Activated T-helper 1 cell treated with anti-CD3 and anti-CD28 coated beads, Interleukin-12 subunit alpha, Interleukin-12 subunit beta, Interleukin-2, Interleukin-4 antibody, amounts not matched to agents 30 ng/mL and 10 ng/mL and 1 ng/mL, durations not matched to agents 14 hours and 24 hours and 36 hours (primary cell): ENCODE measurements around the gene PARP8. TPM values are rescaled to one million over a fixed set of nuclear protein-coding genes. Genes with fewer than 3 reads are reported as not detected.
"Not testable (repeated sequence)": the region's sequence is repeated elsewhere in the genome, so short reads cannot be mapped to it uniquely, and the experiment has no call there.

ENCODE experiments used
- DNase-seq: peaks from one replicate; pipeline ENCODE4 v3.0.0; 2021; ENCODE audit warnings: low spot score
- H3K27ac Mint-ChIP-seq: one replicate; pipeline ENCODE4 v1.8.0; 2021; ENCODE audit warnings: mild to moderate bottlenecking, mixed read lengths
- H3K27me3 Mint-ChIP-seq: one replicate; pipeline ENCODE4 v1.8.0; 2022; ENCODE audit warnings: mild to moderate bottlenecking, moderate library complexity, mixed read lengths; ENCODE audit not compliant: insufficient read depth
- H3K36me3 Mint-ChIP-seq: one replicate; pipeline ENCODE4 v1.8.0; 2021; ENCODE audit warnings: low read depth, mixed read lengths
- H3K4me1 Mint-ChIP-seq: one replicate; pipeline ENCODE4 v1.8.0; 2021; ENCODE audit warnings: low read depth, mixed read lengths
- H3K4me3 Mint-ChIP-seq: one replicate; pipeline ENCODE4 v1.8.0; 2021; ENCODE audit warnings: mild to moderate bottlenecking, moderate library complexity, mixed read lengths
- H3K9me3 Mint-ChIP-seq: one replicate; pipeline ENCODE4 v1.8.0; 2021; ENCODE audit warnings: mixed read lengths
- intact Hi-C: fragments of 100-400 bp; cut with micrococcal nuclease; formaldehyde crosslinking; loops from one replicate; pipeline ENCODE4 v1.15.1; 2024
- total RNA-seq: library from RNA; stranded (reverse); gene quantifications from 2 replicates; pipeline ENCODE4 v1.2.3, GENCODE V29; 2022

Gene PARP8
- total RNA-seq, 1 donor from 2014 or later, result 22.9 TPM

- Mint-ChIP-seq H3K36me3 (peaks cover 20% of the 10 kb centered on the region), H3K4me3 (no peak overlapping the region), H3K27ac (no peak overlapping the region), H3K27me3 (no peaks in the 10 kb centered on the region), H3K9me3 (no peaks in the 10 kb centered on the region), H3K4me1 (peaks cover 40% of the 10 kb centered on the region)
- intact Hi-C loops, result no loop called here
- no peak for DNase-seq
These were observed 27.7 kb downstream of the PARP8 start for GRCh38 chr5:50694027-50694590.

- H3K4me3 Mint-ChIP-seq, intact Hi-C loops, H3K9me3 Mint-ChIP-seq, H3K27me3 Mint-ChIP-seq, DNase-seq, H3K27ac Mint-ChIP-seq: not testable (repeated sequence)
- Mint-ChIP-seq H3K36me3 (peaks cover 23% of the 10 kb centered on the region), H3K4me1 (peaks cover 45% of the 10 kb centered on the region)
These were observed 28.2 kb downstream of the PARP8 start for GRCh38 chr5:50694626-50695025.

GRCh38 chr5:50697739-50698138 lies 31.3 kb downstream of the PARP8 start:
- no peak overlapping the region for H3K4me3 Mint-ChIP-seq
- intact Hi-C loops, result no loop called here

GRCh38 chr5:50699737-50700136 lies 33.3 kb downstream of the PARP8 start:
- Mint-ChIP-seq H3K9me3 (peaks cover 2% of the 10 kb centered on the region), H3K4me3 (no peak overlapping the region), H3K4me1 (peaks cover 47% of the 10 kb centered on the region), H3K27ac (peak overlapping the region; percentile 14), H3K36me3 (peaks cover 36% of the 10 kb centered on the region), H3K27me3 (no peaks in the 10 kb centered on the region)
- intact Hi-C loops, result loop anchor here (1.0 to 5.0 kb wide), 2 partner anchors 12 to 43 kb away; no protein-coding TSS in a partner anchor
- DNase-seq, result no peak

More at GRCh38 chr5:50697739-50698138, 31.3 kb downstream of the PARP8 start:
- H3K27ac Mint-ChIP-seq, result no peak overlapping the region
- peaks cover 34% of the 10 kb centered on the region for H3K36me3 Mint-ChIP-seq
- DNase-seq, result no peak
- peaks cover 61% of the 10 kb centered on the region for H3K4me1 Mint-ChIP-seq
- peaks cover 2% of the 10 kb centered on the region for H3K9me3 Mint-ChIP-seq
- no peaks in the 10 kb centered on the region for H3K27me3 Mint-ChIP-seq

- no peak overlapping the region for H3K27ac Mint-ChIP-seq
- peaks cover 34% of the 10 kb centered on the region for H3K36me3 Mint-ChIP-seq
- no peak overlapping the region for H3K4me3 Mint-ChIP-seq
- H3K27me3 Mint-ChIP-seq, result no peaks in the 10 kb centered on the region
- no peak for DNase-seq
- peaks cover 43% of the 10 kb centered on the region for H3K4me1 Mint-ChIP-seq
- H3K9me3 Mint-ChIP-seq, result peaks cover 2% of the 10 kb centered on the region
- intact Hi-C loops, result loop anchor here (1.0 to 5.0 kb wide), 2 partner anchors 11 to 42 kb away; no protein-coding TSS in a partner anchor
These were observed 34.3 kb downstream of the PARP8 start for GRCh38 chr5:50700706-50701105.

- intact Hi-C loops, result loop anchor here (5.0 kb wide), 1 partner anchor 40 kb away; no protein-coding TSS in a partner anchor
- Mint-ChIP-seq H3K36me3 (peaks cover 29% of the 10 kb centered on the region), H3K27me3 (no peaks in the 10 kb centered on the region), H3K9me3 (peaks cover 2% of the 10 kb centered on the region), H3K27ac (peak overlapping the region; percentile 34), H3K4me1 (peaks cover 34% of the 10 kb centered on the region), H3K4me3 (no peak overlapping the region)
- DNase-seq, result no peak
These were observed 36.4 kb downstream of the PARP8 start for GRCh38 chr5:50702615-50703366.

DNA sequence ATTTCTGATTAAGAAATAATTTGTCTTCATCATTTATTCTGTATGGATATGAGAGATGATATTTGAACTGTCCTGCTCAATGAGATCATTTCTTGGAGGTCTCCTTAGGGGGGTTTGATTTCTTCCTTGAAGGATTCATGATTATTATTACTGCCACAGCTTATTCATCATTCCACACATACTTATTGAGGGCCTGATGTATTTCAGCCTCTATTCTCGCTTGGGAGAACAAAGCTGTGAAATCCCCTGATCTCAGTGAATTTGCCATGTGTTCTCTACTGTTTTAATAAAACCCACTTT lies 36.9 kb downstream of the PARP8 start:
- Mint-ChIP-seq H3K27ac (no peak overlapping the region), H3K4me3 (no peak overlapping the region), H3K9me3 (peaks cover 2% of the 10 kb centered on the region), H3K4me1 (peaks cover 36% of the 10 kb centered on the region), H3K36me3 (peaks cover 29% of the 10 kb centered on the region), H3K27me3 (no peaks in the 10 kb centered on the region)
- intact Hi-C loops, result loop anchor here (5.0 kb wide), 1 partner anchor 39 kb away; no protein-coding TSS in a partner anchor
- no peak for DNase-seq

GRCh38 chr5:50704730-50705129 lies 38.3 kb downstream of the PARP8 start:
- no peaks in the 10 kb centered on the region for H3K27me3 Mint-ChIP-seq
- no peak overlapping the region for H3K27ac Mint-ChIP-seq
- no peak for DNase-seq

DNA sequence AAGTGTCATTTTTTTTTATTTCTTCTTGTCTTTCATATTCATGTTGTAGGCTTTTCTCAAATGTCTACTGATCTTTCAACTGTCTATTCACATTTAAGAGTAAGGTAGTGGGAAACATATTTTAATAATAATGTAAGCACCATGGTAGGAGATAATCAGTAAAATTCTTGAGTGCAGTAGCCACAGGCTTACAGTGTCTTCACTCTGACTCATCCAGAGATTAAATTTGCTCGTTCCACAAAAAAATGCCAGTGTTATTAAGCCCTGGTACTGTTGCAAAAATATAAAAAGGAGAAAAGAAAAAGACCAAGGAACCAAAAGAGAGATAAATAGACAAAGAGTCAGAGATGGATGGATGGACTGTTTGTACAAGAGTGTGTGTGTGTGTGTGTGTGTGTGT lies 43.0 kb downstream of the PARP8 start:
- no peaks in the 10 kb centered on the region for H3K9me3 Mint-ChIP-seq
- intact Hi-C loops, result no loop called here
- H3K4me3 Mint-ChIP-seq, result peak overlapping the region; percentile 6
- H3K27ac Mint-ChIP-seq, result peak overlapping the region; percentile 35
- H3K27me3 Mint-ChIP-seq, result no peaks in the 10 kb centered on the region
- no peak for DNase-seq
- peaks cover 49% of the 10 kb centered on the region for H3K4me1 Mint-ChIP-seq
- H3K36me3 Mint-ChIP-seq, result peaks cover 14% of the 10 kb centered on the region

More at GRCh38 chr5:50704730-50705129, 38.3 kb downstream of the PARP8 start:
- intact Hi-C loops, result loop anchor here (5.0 kb wide), 1 partner anchor 38 kb away; no protein-coding TSS in a partner anchor
- Mint-ChIP-seq H3K4me3 (no peak overlapping the region), H3K9me3 (peaks cover 2% of the 10 kb centered on the region), H3K36me3 (peaks cover 23% of the 10 kb centered on the region), H3K4me1 (peaks cover 38% of the 10 kb centered on the region)

GRCh38 chr5:50710838-50711237 lies 44.4 kb downstream of the PARP8 start:
- Mint-ChIP-seq H3K4me3 (peak overlapping the region; percentile 69), H3K27ac (peak overlapping the region; percentile 83), H3K36me3 (peaks cover 16% of the 10 kb centered on the region), H3K4me1 (peaks cover 57% of the 10 kb centered on the region), H3K9me3 (no peaks in the 10 kb centered on the region), H3K27me3 (no peaks in the 10 kb centered on the region)
- no peak for DNase-seq
- intact Hi-C loops, result loop anchor here (1.0 kb wide), 3 partner anchors 11 to 43 kb away; no protein-coding TSS in a partner anchor

DNA sequence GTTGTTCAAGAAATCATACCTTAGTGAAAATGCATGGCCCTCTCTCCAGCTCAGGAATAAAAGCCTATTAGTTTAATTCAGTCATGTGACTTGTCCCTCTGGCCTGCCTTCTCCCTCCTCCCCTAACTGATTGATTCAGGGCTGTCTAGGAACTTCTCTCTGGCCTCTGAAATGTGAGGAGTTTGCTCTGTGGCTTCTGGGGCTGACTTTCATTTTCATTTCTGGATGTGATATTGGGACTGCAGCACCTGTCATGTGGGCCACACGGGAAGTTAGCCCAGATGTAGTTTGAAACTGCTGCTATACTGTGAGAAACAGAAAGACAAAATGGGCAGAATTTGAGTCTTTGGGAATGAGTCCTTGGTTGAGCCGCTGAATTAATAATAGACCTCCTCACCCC lies 44.8 kb downstream of the PARP8 start:
- H3K4me1 Mint-ChIP-seq, result peaks cover 57% of the 10 kb centered on the region
- H3K27me3 Mint-ChIP-seq, result no peaks in the 10 kb centered on the region

DNA sequence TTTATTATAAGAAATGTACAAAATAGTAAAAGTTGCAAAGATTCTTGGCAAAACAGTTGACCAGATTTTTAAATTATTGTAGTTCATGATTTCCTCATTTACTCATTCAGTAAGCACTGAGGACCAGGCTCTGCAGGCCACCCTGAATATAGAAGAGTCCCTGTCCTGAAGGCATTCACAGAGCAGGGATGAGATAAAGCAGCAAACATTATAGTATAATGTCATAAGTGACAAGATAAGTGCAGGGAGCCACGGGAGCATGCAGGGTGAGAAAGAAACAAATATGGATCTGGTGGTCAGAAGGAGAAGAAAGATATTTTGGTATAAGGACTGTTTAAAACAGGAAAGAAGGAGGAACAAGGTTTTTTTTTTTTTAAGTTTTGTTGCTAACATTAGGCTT lies 46.0 kb downstream of the PARP8 start:
- Mint-ChIP-seq H3K4me3 (no peak overlapping the region), H3K27ac (no peak overlapping the region), H3K27me3 (no peaks in the 10 kb centered on the region), H3K36me3 (peaks cover 23% of the 10 kb centered on the region), H3K9me3 (no peaks in the 10 kb centered on the region), H3K4me1 (peaks cover 67% of the 10 kb centered on the region)
- DNase-seq, result no peak
- intact Hi-C loops, result no loop called here

More for the DNA sequence above, 44.8 kb downstream of the PARP8 start:
- peak overlapping the region; percentile 69 for H3K4me3 Mint-ChIP-seq
- DNase-seq, result peak; percentile 66
- H3K36me3 Mint-ChIP-seq, result peaks cover 18% of the 10 kb centered on the region
- peak overlapping the region; percentile 83 for H3K27ac Mint-ChIP-seq
- no peaks in the 10 kb centered on the region for H3K9me3 Mint-ChIP-seq
- intact Hi-C loops, result loop anchor here (1.0 kb wide), 3 partner anchors 11 to 43 kb away; no protein-coding TSS in a partner anchor

- no peaks in the 10 kb centered on the region for H3K9me3 Mint-ChIP-seq
- no peaks in the 10 kb centered on the region for H3K27me3 Mint-ChIP-seq
- no peak overlapping the region for H3K4me3 Mint-ChIP-seq
- H3K4me1 Mint-ChIP-seq, result peaks cover 55% of the 10 kb centered on the region
- intact Hi-C loops, result no loop called here
- H3K27ac Mint-ChIP-seq, result peak overlapping the region; percentile 11
- H3K36me3 Mint-ChIP-seq, result peaks cover 29% of the 10 kb centered on the region
- DNase-seq, result no peak
These were observed 48.6 kb downstream of the PARP8 start for GRCh38 chr5:50715001-50715400.
